GM12873 (cell line): ENCODE measurements around the gene AMPD3.

Source experiments
- TF ChIP-seq, protein P1 (sequence below): IDR thresholded peaks from 2 replicates; pipeline ENCODE4 v1.5.1; 2012; ENCODE audit warnings: low read depth, mild to moderate bottlenecking, moderate library complexity, low read length, control low read depth; ENCODE audit not compliant: insufficient read depth; ENCODE audit errors: missing control alignments

AMPD3 gene

DNA sequence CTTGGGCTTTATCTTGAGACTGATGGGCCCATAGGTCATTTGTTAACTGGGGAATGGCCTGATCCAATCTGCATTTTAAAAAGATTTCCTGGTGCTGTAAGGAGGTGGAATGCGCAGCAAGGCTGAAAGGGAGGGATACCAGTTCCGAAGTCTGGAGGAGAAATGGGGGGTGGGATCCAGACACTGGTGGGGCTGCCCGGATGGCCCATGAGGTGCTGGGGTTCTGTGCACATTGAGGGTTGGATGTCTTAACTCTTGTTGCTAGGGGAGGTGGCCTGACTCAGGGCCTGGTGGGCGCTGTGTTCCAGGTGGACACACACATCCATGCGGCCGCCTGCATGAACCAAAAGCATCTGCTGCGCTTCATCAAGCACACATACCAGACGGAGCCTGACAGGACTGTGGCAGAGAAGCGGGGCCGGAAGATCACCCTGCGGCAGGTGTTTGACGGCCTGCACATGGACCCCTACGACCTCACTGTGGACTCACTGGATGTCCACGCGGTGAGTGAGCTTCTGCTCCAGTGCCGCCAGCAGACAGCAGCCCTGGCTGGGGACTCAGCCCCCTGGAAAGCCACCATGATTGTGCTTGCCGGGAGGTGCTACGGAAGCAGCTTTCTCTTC lies 38.1 kb downstream of the AMPD3 start:
- TF ChIP-seq, protein P1, sequence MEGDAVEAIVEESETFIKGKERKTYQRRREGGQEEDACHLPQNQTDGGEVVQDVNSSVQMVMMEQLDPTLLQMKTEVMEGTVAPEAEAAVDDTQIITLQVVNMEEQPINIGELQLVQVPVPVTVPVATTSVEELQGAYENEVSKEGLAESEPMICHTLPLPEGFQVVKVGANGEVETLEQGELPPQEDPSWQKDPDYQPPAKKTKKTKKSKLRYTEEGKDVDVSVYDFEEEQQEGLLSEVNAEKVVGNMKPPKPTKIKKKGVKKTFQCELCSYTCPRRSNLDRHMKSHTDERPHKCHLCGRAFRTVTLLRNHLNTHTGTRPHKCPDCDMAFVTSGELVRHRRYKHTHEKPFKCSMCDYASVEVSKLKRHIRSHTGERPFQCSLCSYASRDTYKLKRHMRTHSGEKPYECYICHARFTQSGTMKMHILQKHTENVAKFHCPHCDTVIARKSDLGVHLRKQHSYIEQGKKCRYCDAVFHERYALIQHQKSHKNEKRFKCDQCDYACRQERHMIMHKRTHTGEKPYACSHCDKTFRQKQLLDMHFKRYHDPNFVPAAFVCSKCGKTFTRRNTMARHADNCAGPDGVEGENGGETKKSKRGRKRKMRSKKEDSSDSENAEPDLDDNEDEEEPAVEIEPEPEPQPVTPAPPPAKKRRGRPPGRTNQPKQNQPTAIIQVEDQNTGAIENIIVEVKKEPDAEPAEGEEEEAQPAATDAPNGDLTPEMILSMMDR = no peak

DNA sequence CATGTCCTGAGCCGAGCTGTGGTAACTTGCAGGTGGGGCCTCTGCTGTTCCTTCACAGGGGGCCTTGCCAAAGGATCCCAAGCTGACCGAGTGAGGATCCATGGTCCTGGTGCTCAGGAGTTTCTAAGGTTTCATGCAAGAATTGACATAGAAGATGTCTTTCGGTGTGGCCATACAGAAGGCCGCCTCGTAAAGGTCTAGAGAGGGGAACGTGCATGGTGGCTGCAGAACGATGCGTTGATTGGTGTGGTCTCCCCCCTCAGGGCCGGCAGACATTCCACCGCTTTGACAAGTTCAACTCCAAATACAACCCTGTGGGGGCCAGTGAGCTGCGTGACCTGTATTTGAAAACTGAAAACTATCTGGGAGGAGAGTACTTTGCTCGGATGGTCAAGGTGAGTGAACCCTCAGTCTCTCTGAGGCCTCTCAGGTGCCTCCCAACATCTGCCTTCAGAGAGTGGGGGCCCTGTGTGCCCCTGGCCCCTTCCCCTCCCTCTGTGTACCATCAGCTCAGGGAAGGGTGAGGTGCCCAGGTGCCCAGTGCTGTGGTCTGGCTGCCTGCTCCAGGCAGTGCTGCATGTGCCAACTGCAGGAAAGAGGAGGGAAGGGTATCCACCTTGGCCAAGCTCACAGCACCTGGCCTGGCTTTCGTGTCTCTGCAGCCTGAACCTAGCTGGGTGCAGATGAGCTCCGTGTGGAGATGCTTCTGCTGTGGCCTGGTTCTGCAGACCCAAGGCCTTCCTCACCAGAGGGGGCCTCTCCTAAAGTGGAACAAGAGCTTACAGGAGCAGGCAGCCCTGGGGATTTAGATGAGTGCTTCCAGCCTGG lies 39.8 kb downstream of the AMPD3 start:
- TF ChIP-seq, protein P1 = no peak

DNA sequence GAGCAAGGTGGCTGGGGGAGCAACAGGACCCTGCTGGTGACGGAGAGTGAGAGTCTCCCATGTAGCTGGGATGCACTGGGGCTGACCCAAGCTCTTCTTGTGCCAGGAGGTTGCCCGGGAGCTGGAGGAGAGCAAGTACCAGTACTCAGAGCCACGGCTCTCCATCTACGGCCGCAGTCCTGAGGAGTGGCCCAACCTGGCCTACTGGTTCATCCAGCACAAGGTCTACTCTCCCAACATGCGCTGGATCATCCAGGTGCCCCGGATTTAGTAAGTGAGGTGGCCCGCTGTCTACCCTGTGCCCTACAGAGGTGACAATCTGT lies 40.4 kb downstream of the AMPD3 start:
- TF ChIP-seq, protein P1 = no peak

DNA sequence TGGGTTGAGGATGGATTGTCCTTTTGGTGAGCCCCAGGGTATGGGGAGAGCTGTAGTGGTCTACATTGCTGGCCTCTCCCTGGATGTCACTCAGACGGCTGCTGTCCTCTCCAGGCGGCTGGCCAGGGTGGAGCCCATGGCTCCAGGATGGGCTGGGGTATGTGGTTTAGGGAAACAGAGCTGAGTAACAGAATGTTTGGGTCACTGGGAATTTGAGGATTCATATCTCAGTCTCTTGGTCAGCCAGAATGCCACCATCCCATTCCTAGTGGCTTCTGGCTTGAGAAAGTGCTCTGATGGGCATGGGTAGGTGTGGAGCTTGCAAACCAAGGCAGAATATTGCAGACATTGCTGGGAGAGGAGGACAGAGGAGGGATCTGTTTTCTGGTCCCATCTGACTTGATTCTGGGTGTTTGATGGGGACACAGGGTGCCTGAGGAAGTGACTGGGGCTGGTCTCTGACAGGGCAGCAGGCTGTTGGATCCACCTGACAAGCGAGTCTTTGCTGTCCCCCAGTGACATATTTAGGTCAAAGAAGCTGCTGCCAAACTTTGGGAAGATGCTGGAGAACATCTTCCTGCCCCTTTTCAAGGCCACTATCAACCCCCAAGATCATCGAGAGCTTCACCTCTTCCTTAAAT lies 41.4 kb downstream of the AMPD3 start:
- TF ChIP-seq, protein P1 = no peak

DNA sequence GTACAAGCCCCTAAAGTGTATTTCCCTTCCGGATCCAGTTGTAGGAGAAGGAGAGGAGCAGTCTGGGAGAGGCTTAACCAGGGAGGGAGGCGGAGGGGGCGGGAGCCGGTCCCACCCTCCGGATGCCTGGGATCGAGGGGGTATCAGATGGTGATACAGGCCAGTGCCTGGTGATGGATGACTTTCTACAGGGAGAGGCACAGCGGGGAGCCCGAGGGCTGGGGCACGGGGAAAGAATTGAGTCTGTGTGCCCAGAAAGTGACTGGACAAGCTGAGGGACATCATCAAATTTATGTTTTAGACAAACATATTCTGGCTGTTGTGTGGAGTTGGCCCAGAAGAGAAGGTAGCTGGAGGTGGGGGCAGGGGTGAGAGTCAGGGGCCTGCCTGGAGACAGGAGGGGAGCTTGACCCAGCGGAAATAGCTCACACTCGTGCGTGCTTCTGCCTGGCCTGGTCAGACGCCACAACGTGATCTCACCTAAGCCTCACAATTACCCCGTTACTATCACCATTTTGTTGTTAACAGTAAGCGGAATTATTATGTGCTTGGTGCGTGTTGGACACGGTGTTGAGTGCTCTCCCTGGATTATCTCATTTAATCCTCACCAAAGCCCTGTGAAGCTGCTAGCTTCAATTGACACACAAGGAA lies 42.4 kb downstream of the AMPD3 start:
- TF ChIP-seq, protein P1 = no peak

DNA sequence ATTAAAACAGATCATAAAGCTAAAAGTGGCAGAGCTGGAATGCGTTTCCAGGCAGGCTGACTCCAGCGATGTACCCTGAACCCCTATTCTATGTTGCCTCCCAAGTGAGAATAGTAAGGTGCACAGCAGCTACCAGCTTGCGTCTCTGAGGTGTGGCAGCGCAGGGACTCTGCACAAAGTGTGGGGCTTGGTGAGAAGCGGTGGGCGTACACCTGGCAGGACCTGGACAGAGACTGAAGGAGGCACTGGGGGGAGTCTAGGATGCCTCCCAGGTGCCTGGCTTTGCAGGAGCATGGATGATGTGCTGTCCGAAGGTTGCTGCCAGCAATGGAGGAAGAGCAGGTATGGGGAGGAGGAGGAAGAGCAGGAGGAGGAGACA lies 42.9 kb downstream of the AMPD3 start:
- TF ChIP-seq, protein P1 = no peak
